ENCODE measurements around the gene SMCO3. TPM values are rescaled to one million over a fixed set of nuclear protein-coding genes. Genes with fewer than 3 reads are reported as not detected.

Gene SMCO3
- total RNA-seq, 1 experiment from 2014 or later = not detected

DNA sequence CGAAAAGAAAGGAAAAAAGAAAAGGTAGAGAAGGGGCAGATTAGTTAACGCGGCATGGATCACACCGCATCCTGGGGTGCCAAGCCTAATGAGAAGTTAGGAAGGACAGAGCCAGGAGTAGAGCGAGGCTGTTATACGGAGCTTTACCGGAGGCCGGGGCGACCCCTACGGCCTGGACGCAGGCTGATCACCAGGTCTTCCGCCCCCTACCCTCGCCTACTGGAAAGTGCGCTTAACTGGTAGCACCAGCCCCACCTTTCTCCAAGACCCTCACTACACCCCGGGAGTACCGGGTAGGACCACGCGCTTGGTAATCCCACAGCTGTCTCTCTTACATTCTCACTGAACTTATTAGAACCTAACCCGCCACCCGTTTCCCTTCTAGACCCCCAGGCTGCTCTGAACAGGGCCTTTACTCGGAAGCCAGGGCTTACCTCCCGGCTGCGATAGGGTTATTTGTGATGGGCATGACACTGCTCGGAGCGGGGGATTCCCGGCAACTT is 44.5 kb downstream of the SMCO3 start (continued):
- TF ChIP-seq, protein P1, sequence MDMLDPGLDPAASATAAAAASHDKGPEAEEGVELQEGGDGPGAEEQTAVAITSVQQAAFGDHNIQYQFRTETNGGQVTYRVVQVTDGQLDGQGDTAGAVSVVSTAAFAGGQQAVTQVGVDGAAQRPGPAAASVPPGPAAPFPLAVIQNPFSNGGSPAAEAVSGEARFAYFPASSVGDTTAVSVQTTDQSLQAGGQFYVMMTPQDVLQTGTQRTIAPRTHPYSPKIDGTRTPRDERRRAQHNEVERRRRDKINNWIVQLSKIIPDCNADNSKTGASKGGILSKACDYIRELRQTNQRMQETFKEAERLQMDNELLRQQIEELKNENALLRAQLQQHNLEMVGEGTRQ (CRISPR knock-in tag; IDR thresholded peaks at IDR 0.05) = no peak
- TF ChIP-seq ZNF532 (CRISPR knock-in tag; IDR thresholded peaks at IDR 0.05; ENCODE audit: borderline replicate concordance) (no peak; the same call in 1 of the 2 replicates), NFATC4 (CRISPR knock-in tag; IDR thresholded peaks at IDR 0.05) (peak; percentile 89), CDX4 (CRISPR knock-in tag; IDR thresholded peaks at IDR 0.05; ENCODE audit: borderline replicate concordance) (no peak), JUN (CRISPR knock-in tag; IDR thresholded peaks at IDR 0.05) (no peak), SMAD3 (CRISPR knock-in tag; IDR thresholded peaks at IDR 0.05; ENCODE audit: borderline replicate concordance) (no peak), E2F1 (CRISPR knock-in tag; IDR thresholded peaks at IDR 0.05) (no peak), TCF7 (CRISPR knock-in tag; IDR thresholded peaks at IDR 0.05; ENCODE audit: low read depth) (no peak), GRHL2 (CRISPR knock-in tag; IDR thresholded peaks at IDR 0.05; ENCODE audit: insufficient replicate concordance, severe bottlenecking) (no peak), ELF4 (CRISPR knock-in tag; IDR thresholded peaks at IDR 0.05; ENCODE audit: low read depth) (no peak), ZNF671 (CRISPR knock-in tag; IDR thresholded peaks at IDR 0.05) (peak; percentile 64; the same call in 1 of the 2 replicates), ZNF425 (CRISPR knock-in tag; conservative IDR thresholded peaks at IDR 0.05) (peak; percentile 42; the same call in 1 of the 2 replicates), ZBTB21 (CRISPR knock-in tag; IDR thresholded peaks at IDR 0.05; ENCODE audit: borderline replicate concordance) (no peak), ZNF138 (CRISPR knock-in tag; conservative IDR thresholded peaks at IDR 0.05) (no peak), ATF3 (CRISPR knock-in tag; conservative IDR thresholded peaks at IDR 0.05) (no peak), RORB (CRISPR knock-in tag; IDR thresholded peaks at IDR 0.05) (no peak)
- TF ChIP-seq, protein P2, sequence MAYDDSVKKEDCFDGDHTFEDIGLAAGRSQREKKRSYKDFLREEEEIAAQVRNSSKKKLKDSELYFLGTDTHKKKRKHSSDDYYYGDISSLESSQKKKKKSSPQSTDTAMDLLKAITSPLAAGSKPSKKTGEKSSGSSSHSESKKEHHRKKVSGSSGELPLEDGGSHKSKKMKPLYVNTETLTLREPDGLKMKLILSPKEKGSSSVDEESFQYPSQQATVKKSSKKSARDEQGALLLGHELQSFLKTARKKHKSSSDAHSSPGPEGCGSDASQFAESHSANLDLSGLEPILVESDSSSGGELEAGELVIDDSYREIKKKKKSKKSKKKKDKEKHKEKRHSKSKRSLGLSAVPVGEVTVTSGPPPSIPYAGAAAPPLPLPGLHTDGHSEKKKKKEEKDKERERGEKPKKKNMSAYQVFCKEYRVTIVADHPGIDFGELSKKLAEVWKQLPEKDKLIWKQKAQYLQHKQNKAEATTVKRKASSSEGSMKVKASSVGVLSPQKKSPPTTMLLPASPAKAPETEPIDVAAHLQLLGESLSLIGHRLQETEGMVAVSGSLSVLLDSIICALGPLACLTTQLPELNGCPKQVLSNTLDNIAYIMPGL (CRISPR knock-in tag; IDR thresholded peaks at IDR 0.05) = no peak; the same call in 1 of the 2 replicates
- TF ChIP-seq, protein P3, sequence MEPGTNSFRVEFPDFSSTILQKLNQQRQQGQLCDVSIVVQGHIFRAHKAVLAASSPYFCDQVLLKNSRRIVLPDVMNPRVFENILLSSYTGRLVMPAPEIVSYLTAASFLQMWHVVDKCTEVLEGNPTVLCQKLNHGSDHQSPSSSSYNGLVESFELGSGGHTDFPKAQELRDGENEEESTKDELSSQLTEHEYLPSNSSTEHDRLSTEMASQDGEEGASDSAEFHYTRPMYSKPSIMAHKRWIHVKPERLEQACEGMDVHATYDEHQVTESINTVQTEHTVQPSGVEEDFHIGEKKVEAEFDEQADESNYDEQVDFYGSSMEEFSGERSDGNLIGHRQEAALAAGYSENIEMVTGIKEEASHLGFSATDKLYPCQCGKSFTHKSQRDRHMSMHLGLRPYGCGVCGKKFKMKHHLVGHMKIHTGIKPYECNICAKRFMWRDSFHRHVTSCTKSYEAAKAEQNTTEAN (CRISPR knock-in tag; IDR thresholded peaks at IDR 0.05) = no peak
- TF ChIP-seq, protein P4, sequence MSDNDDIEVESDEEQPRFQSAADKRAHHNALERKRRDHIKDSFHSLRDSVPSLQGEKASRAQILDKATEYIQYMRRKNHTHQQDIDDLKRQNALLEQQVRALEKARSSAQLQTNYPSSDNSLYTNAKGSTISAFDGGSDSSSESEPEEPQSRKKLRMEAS (CRISPR knock-in tag; IDR thresholded peaks at IDR 0.05) = no peak

Data from WTC11 (cell line).